CD14-positive monocyte (primary cell): Measurements from ENCODE around the gene SLC25A15. TPM values are rescaled to one million over a fixed set of nuclear protein-coding genes. Genes with fewer than 3 reads are reported as not detected.

Source experiments
- DNase-seq, 3 donors: peaks; one replicate each; pipeline ENCODE4 v3.0.0-alpha.2; 2011 to 2022
- H2AFZ ChIP-seq: 2 replicates; pipeline ENCODE4 v1.6.0; 2012; ENCODE audit warnings: mild to moderate bottlenecking, low read depth, low read length, inconsistent platforms; ENCODE audit not compliant: insufficient read depth, poor library complexity, severe bottlenecking
- H3K27ac ChIP-seq, 2 donors: 1 replicate in 1 of 2; 2 replicates in 1 of 2; pipeline ENCODE4 v1.5.1; 2012 to 2013; ENCODE audit warnings: low read length in 2 of 2, control low read depth in 1 of 2, inconsistent platforms in 1 of 2, low read depth in 1 of 2, mild to moderate bottlenecking in 1 of 2
- H3K27me3 ChIP-seq, 2 donors: one replicate each; pipeline versions ENCODE4 v1.6.0 to v1.6.1; 2011 to 2013; ENCODE audit warnings: low read length in 2 of 2; ENCODE audit not compliant: control insufficient read depth in 2 of 2, insufficient read depth in 2 of 2
- H3K36me3 ChIP-seq, 2 donors: replicated peaks in 1 of 2; 1 replicate in 1 of 2; 2 replicates in 1 of 2; pipeline versions ENCODE4 v1.5.1 to v1.6.1; 2012 to 2013; ENCODE audit warnings: low read length in 2 of 2, control low read depth in 1 of 2, inconsistent platforms in 1 of 2, mild to moderate bottlenecking in 1 of 2; ENCODE audit not compliant: insufficient read depth in 2 of 2, control insufficient read depth in 1 of 2
- H3K4me1 ChIP-seq, 2 donors: 1 replicate in 1 of 2; 2 replicates in 1 of 2; pipeline versions ENCODE4 v1.5.1 to v1.6.1; 2012 to 2013; ENCODE audit warnings: low read length in 2 of 2, control low read depth in 1 of 2, inconsistent platforms in 1 of 2, mild to moderate bottlenecking in 1 of 2, moderate library complexity in 1 of 2; ENCODE audit not compliant: insufficient read depth in 2 of 2, control insufficient read depth in 1 of 2
- H3K4me2 ChIP-seq: replicated peaks from 2 replicates; pipeline ENCODE3; 2012; ENCODE audit warnings: low read length, moderate library complexity, mild to moderate bottlenecking; ENCODE audit not compliant: poor library complexity, severe bottlenecking; ENCODE audit errors: extremely low read depth
- H3K4me3 ChIP-seq, 3 experiments: fragments of 200-600 bp in 1 of 3; sonication (generic) in 1 of 3; replicated peaks in 1 of 3; 1 replicate in 2 of 3; 2 replicates in 1 of 3; pipeline ENCODE4 v1.5.1; 2011 to 2013; ENCODE audit warnings: low read length in 3 of 3, mild to moderate bottlenecking in 3 of 3, control low read depth in 2 of 3, low read depth in 2 of 3, inconsistent platforms in 1 of 3, moderate library complexity in 1 of 3
- H3K79me2 ChIP-seq: 2 replicates; pipeline ENCODE4 v1.6.0; 2012; ENCODE audit warnings: mild to moderate bottlenecking, control low read depth, inconsistent platforms, low read length, moderate library complexity; ENCODE audit not compliant: insufficient read depth
- H3K9ac ChIP-seq: 2 replicates; pipeline ENCODE4 v1.6.0; 2017; ENCODE audit warnings: low read length, mild to moderate bottlenecking; ENCODE audit not compliant: insufficient read depth, poor library complexity, severe bottlenecking
- H3K9me3 ChIP-seq, 2 donors: replicated peaks in 1 of 2; 1 replicate in 1 of 2; 2 replicates in 1 of 2; pipeline versions ENCODE4 v1.5.1 to v1.6.1; 2012 to 2013; ENCODE audit warnings: low read length in 2 of 2, control low read depth in 1 of 2; ENCODE audit not compliant: control insufficient read depth in 1 of 2, insufficient read depth in 1 of 2
- H4K20me1 ChIP-seq: 2 replicates; pipeline ENCODE4 v1.6.0; 2012; ENCODE audit warnings: mild to moderate bottlenecking, low read length, control low read depth, moderate library complexity; ENCODE audit not compliant: insufficient read depth
- H3K27ac Mint-ChIP-seq, 7 donors: one replicate each; pipeline ENCODE4 v1.8.0; 2020; ENCODE audit warnings: mild to moderate bottlenecking in 7 of 7, mixed read lengths in 7 of 7, moderate library complexity in 6 of 7, inconsistent platforms in 2 of 7
- H3K27me3 Mint-ChIP-seq, 3 donors: one replicate each; pipeline ENCODE4 v1.8.0; 2021 to 2022; ENCODE audit warnings: low read depth in 3 of 3, mild to moderate bottlenecking in 3 of 3, mixed read lengths in 3 of 3, moderate library complexity in 3 of 3, inconsistent platforms in 1 of 3
- H3K36me3 Mint-ChIP-seq, 2 donors: one replicate each; pipeline ENCODE4 v1.8.0; 2020; ENCODE audit warnings: mixed read lengths in 2 of 2, inconsistent platforms in 1 of 2, mild to moderate bottlenecking in 1 of 2
- H3K4me1 Mint-ChIP-seq: one replicate; pipeline ENCODE4 v1.8.0; 2020; ENCODE audit warnings: mild to moderate bottlenecking, mixed read lengths
- H3K4me3 Mint-ChIP-seq, 2 donors: one replicate each; pipeline ENCODE4 v1.8.0; 2020; ENCODE audit warnings: mild to moderate bottlenecking in 2 of 2, mixed read lengths in 2 of 2, moderate library complexity in 1 of 2
- H3K9me3 Mint-ChIP-seq, 7 donors: one replicate each; pipeline ENCODE4 v1.8.0; 2020 to 2022; ENCODE audit warnings: mixed read lengths in 7 of 7, mild to moderate bottlenecking in 6 of 7, moderate library complexity in 6 of 7, inconsistent platforms in 2 of 7
- CTCF ChIP-seq: fragments of 200-600 bp; IDR thresholded peaks from one replicate; pipeline ENCODE4 v1.8.0; 2022; ENCODE audit warnings: antibody characterized with exemption, mild to moderate bottlenecking
- WGBS: methylation state at CpG from one replicate; pipeline ENCODE4 v1.1.5; 2013; ENCODE audit warnings: missing lambda C conversion rate; ENCODE audit not compliant: insufficient coverage; 5-methylcytosine and 5-hydroxymethylcytosine counted together
- intact Hi-C, 2 donors: fragments of 100-400 bp; cut with micrococcal nuclease; formaldehyde crosslinking; loops; one replicate each; pipeline versions ENCODE4 v1.15.0 to v1.15.1; 2023
- polyA plus RNA-seq, 3 donors: library from polyadenylated mRNA; depleted of rRNA in 1 of 3; unstranded in 2 of 3; stranded (reverse) in 1 of 3; fragments of 300-500 nt in 2 of 3; fragments of >200 nt in 1 of 3; fragmentation: Illumina TruSeq in 2 of 3; gene quantifications; 1 replicate in 2 of 3; 2 replicates in 1 of 3; pipeline ENCODE4 v1.2.3, GENCODE V29; 2012 to 2021

Gene SLC25A15
- polyA plus RNA-seq, 3 donors, result 0.79 to 5.0 (median 1.0) TPM

GRCh38 chr13:40770934-40771618, 18.3 kb upstream of the SLC25A15 start, which contains the start of gene MRPS31:
TSS of gene MRPS31 (minus strand) at chr13:40771190. CDS start at chr13:40771136, 54 bp downstream.
- H4K20me1 ChIP-seq, result no peaks in the 10 kb centered on the region
- H3K36me3 Mint-ChIP-seq, result peaks cover 8% of the 10 kb centered on the region in 2 donors
- H3K9ac ChIP-seq, result peak within 1 kb of the TSS; percentile 79
- H3K9me3 Mint-ChIP-seq, result no peaks in the 10 kb centered on the region
- peaks cover 18% of the 10 kb centered on the region for H3K4me1 Mint-ChIP-seq
- peak within 1 kb of the TSS; percentile 92 to 99 (median 97) for H3K27ac Mint-ChIP-seq
- H3K27me3 ChIP-seq, result no peaks in the 10 kb centered on the region
- intact Hi-C loops, result loop anchor here (5.0 to 10.0 kb wide), 6 partner anchors 41 to 1086 kb away; partner anchors contain the start of genes FOXO1 (in 1 of the 2) and KBTBD6 (in 1 of the 2)
- peak within 1 kb of the TSS; percentile 83 for H3K4me2 ChIP-seq
- peak within 1 kb of the TSS; percentile 76 to 88 (median 77) for H3K4me3 ChIP-seq
- H3K27me3 Mint-ChIP-seq, result peaks cover 0 to 1% (median 0%) of the 10 kb centered on the region in 3 donors
- peak within 1 kb of the TSS; percentile 99 for H3K4me3 Mint-ChIP-seq
- peaks cover 12 to 24% of the 10 kb centered on the region in 2 donors for H3K4me1 ChIP-seq
- peak within 1 kb of the TSS; percentile 92 for H2AFZ ChIP-seq
- H3K79me2 ChIP-seq, result peaks cover 27% of the 10 kb centered on the region
- no peaks in the 10 kb centered on the region for H3K9me3 ChIP-seq
- H3K36me3 ChIP-seq, result peaks cover 5 to 10% of the 10 kb centered on the region in 2 donors
- DNase-seq, result peak; percentile 91 to 97 (median 94)
- WGBS, result under 1% methylated on average over 43 of the region's 52 CpGs
- peak within 1 kb of the TSS; percentile 83 to 87 for H3K27ac ChIP-seq
- no peak for TF ChIP-seq CTCF

GRCh38 chr13:40772765-40773473, 16.5 kb upstream of the SLC25A15 start:
- Mint-ChIP-seq H3K27ac (peak overlapping the region in 1 of 7 donors; percentile 37), H3K4me3 (no peak overlapping the region)
- no peak for TF ChIP-seq CTCF

More at GRCh38 chr13:40772765-40773473, 16.5 kb upstream of the SLC25A15 start:
- Mint-ChIP-seq H3K4me1 (peaks cover 37% of the 10 kb centered on the region), H3K9me3 (no peaks in the 10 kb centered on the region), H3K36me3 (no peaks in the 10 kb centered on the region), H3K27me3 (peaks cover 0 to 1% (median 0%) of the 10 kb centered on the region in 3 donors)
- intact Hi-C loops, result loop anchor here (5.0 to 10.0 kb wide), 6 partner anchors 39 to 1088 kb away; partner anchors contain the start of genes FOXO1 (in 1 of the 2) and KBTBD6 (in 1 of the 2)
- Histone ChIP-seq H3K9ac (no peak overlapping the region), H3K4me1 (peaks cover 31 to 42% of the 10 kb centered on the region in 2 donors), H3K27ac (no peak overlapping the region), H3K4me2 (no peak overlapping the region), H3K9me3 (no peaks in the 10 kb centered on the region), H2AFZ (no peak overlapping the region), H3K36me3 (no peaks in the 10 kb centered on the region), H3K4me3 (no peak overlapping the region), H3K27me3 (no peaks in the 10 kb centered on the region), H4K20me1 (no peaks in the 10 kb centered on the region), H3K79me2 (peaks cover 16% of the 10 kb centered on the region)
- no peak for DNase-seq
- WGBS, result 100% methylated on average over 1 of the region's 6 CpGs
